Measurements from ENCODE around the gene OPCML.

OPCML gene

DNA sequence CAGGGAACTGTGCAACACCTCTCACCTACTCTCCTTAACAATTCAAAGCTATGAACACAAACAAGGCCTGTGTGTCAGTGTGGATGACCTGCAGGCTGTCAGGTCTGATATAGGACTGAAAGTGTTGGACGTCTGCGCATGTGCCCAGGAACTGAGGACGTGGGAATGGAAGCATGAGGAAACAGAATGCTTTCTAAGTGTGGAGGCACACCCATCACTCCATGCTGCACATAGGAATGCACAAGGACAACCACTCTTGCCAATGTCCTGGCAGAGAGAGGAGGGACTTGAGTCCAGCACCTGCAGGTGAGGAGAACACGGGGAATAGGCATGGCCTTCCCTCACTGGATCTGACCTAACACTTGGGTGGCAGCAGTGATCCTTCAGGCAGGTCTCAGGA lies 874.3 kb downstream of the OPCML start:
- no peak overlapping the region for H3K4me3 ChIP-seq (ENCODE audit: low read length in 2 of 2)
- peaks cover 0 to 3% of the 10 kb centered on the region in 2 donors for H3K27me3 ChIP-seq (ENCODE audit: control insufficient read depth in 1 of 2, insufficient read depth in 2 of 2, low read length in 2 of 2)
- no peak overlapping the region for H3K27ac ChIP-seq (ENCODE audit: low read length)
- H3K9me3 ChIP-seq (ENCODE audit: control insufficient read depth in 2 of 2, low read length in 2 of 2), result no peaks in the 10 kb centered on the region
- H3K9ac ChIP-seq (ENCODE audit: low read length in 2 of 2), result no peak overlapping the region
- H3K4me1 ChIP-seq (ENCODE audit: control insufficient read depth, insufficient read depth, low read length), result no peaks in the 10 kb centered on the region
- no peaks in the 10 kb centered on the region for H3K36me3 ChIP-seq (ENCODE audit: control insufficient read depth in 2 of 2, insufficient read depth in 2 of 2, low read length in 2 of 2)

DNA sequence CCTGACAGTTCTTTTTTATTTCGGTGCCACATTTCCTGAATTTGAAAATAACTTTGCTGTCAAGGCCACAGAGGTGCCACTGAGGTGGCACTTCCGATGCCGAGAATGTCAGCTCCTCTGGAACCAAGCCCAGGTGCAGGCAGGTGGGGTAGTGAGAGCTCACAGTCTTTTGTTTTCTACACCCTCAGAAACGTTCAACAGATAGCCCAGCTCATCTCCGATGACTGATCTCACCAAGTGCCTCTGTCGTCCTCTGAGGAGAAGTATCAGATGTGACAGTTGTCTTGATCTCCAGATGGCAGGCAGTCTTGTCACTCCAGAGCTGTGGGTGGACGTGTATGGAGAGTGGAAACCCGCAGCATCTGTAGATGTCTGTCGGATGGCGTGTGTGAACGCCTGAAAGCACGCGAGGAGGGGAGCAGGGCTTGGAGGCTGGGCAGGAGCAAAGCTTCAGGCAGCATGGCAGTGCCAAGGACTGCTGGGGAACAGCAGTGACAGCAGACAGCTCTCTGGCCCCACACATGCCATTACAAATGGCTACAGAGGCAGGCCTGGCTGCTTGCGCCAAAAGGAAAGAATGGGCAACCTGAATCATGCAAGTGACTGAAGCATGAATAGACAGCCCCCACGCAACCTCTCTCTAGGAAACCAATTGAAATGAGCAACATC lies 877.0 kb downstream of the OPCML start:
- Histone ChIP-seq H3K9me3 (ENCODE audit: control insufficient read depth in 2 of 2, low read length in 2 of 2) (peaks cover 0 to 5% of the 10 kb centered on the region in 2 donors), H3K27me3 (ENCODE audit: control insufficient read depth in 1 of 2, insufficient read depth in 2 of 2, low read length in 2 of 2) (peaks cover 0 to 3% of the 10 kb centered on the region in 2 donors), H3K9ac (ENCODE audit: low read length in 2 of 2) (no peak overlapping the region), H3K4me3 (ENCODE audit: low read length in 2 of 2) (no peak overlapping the region), H3K4me1 (ENCODE audit: control insufficient read depth, insufficient read depth, low read length) (no peaks in the 10 kb centered on the region), H3K27ac (ENCODE audit: low read length) (no peak overlapping the region), H3K36me3 (ENCODE audit: control insufficient read depth in 2 of 2, insufficient read depth in 2 of 2, low read length in 2 of 2) (no peaks in the 10 kb centered on the region)

DNA sequence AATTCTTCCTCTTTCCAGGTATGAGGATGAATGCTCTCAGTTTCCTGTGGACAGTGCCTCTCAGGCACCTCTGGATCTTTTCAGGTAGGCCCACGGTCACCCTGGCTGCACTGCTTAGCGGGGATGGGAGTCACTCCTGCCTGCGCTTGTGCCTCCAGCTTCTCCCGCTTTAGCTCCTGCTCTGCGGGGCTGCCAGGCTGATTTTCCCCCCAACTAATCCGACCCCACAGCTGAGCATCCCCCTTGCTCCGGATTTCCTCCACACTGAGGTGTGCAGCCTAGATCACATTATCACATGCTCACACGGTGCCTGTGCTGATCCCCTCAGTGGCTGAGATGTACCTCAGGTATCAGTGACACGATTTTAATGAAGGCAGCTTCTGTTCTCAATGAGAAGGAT lies 879.1 kb downstream of the OPCML start:
- peaks cover 0 to 3% of the 10 kb centered on the region in 2 donors for H3K27me3 ChIP-seq (ENCODE audit: control insufficient read depth in 1 of 2, insufficient read depth in 2 of 2, low read length in 2 of 2)
- no peaks in the 10 kb centered on the region for H3K36me3 ChIP-seq (ENCODE audit: control insufficient read depth in 2 of 2, insufficient read depth in 2 of 2, low read length in 2 of 2)
- H3K9me3 ChIP-seq (ENCODE audit: control insufficient read depth in 2 of 2, low read length in 2 of 2), result peaks cover 0 to 5% of the 10 kb centered on the region in 2 donors
- no peak overlapping the region for H3K27ac ChIP-seq (ENCODE audit: low read length)
- H3K9ac ChIP-seq (ENCODE audit: low read length in 2 of 2), result no peak overlapping the region
- no peaks in the 10 kb centered on the region for H3K4me1 ChIP-seq (ENCODE audit: control insufficient read depth, insufficient read depth, low read length)
- no peak overlapping the region for H3K4me3 ChIP-seq (ENCODE audit: low read length in 2 of 2)

DNA sequence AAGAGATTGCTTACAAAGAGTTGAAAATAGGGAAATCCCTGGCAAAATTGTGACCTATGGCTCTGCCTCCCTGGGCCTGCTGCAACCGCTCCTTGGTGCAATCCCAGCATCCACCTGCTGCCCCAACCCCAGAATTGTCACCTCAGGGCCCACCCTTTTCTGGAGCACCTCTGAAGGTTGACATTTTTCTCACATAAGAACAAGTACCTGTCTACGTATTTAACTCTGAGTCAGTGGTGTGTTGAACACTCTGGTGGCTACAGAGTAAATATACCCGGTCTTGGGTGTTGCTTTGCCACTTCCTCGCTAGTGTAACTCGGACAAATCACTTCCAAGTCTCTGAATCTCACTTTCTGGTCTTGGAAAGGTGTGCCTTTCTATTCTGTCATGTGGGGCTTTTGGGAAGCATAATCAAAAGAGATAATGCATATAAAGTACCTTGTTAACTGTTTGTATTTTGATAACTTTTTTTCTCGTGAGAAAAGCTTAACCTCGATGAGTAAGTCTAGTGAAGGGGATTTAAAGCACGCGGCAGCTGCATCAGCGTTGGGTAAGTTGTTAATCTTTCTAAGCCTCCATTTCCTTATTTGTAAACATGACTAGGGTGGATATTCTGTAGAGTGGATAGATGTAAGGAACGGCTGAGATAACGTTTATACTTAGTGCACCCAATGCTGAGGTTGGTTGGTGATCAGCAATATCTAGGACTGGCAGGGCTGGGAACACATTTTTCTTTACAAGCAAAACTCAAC lies 881.2 kb downstream of the OPCML start:
- H3K27me3 ChIP-seq (ENCODE audit: control insufficient read depth in 1 of 2, insufficient read depth in 2 of 2, low read length in 2 of 2), result peaks cover 0 to 3% of the 10 kb centered on the region in 2 donors
- no peak overlapping the region for H3K27ac ChIP-seq (ENCODE audit: low read length)
- no peak overlapping the region for H3K9ac ChIP-seq (ENCODE audit: low read length in 2 of 2)
- peaks cover 0 to 5% of the 10 kb centered on the region in 2 donors for H3K9me3 ChIP-seq (ENCODE audit: control insufficient read depth in 2 of 2, low read length in 2 of 2)
- H3K4me3 ChIP-seq (ENCODE audit: low read length in 2 of 2), result no peak overlapping the region
- no peaks in the 10 kb centered on the region for H3K36me3 ChIP-seq (ENCODE audit: control insufficient read depth in 2 of 2, insufficient read depth in 2 of 2, low read length in 2 of 2)
- H3K4me1 ChIP-seq (ENCODE audit: control insufficient read depth, insufficient read depth, low read length), result no peaks in the 10 kb centered on the region

DNA sequence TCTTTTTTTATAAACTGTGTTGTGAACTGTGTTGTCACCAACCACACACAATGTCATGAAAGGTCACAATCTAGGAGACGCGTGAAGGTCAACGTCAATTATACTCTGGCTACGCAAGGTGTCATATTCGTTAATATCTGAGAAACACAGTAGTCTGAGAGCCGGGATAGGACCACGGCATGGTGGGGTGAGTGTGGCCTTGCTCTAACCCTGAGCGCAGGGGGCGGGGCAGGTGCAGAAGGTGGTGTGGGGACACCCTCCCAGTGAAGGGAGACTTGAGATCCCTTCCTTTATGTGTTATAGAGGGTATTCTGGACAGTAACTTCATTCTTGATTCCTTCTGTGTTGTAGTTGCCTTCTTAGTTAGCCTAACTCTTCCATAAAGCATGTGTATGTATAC lies 883.0 kb downstream of the OPCML start:
- no peak overlapping the region for H3K4me3 ChIP-seq (ENCODE audit: low read length in 2 of 2)
- no peaks in the 10 kb centered on the region for H3K36me3 ChIP-seq (ENCODE audit: control insufficient read depth in 2 of 2, insufficient read depth in 2 of 2, low read length in 2 of 2)
- peaks cover 0 to 5% of the 10 kb centered on the region in 2 donors for H3K9me3 ChIP-seq (ENCODE audit: control insufficient read depth in 2 of 2, low read length in 2 of 2)
- no peak overlapping the region for H3K9ac ChIP-seq (ENCODE audit: low read length in 2 of 2)
- no peaks in the 10 kb centered on the region for H3K27me3 ChIP-seq (ENCODE audit: control insufficient read depth in 1 of 2, insufficient read depth in 2 of 2, low read length in 2 of 2)
- H3K27ac ChIP-seq (ENCODE audit: low read length), result no peak overlapping the region
- no peaks in the 10 kb centered on the region for H3K4me1 ChIP-seq (ENCODE audit: control insufficient read depth, insufficient read depth, low read length)

DNA sequence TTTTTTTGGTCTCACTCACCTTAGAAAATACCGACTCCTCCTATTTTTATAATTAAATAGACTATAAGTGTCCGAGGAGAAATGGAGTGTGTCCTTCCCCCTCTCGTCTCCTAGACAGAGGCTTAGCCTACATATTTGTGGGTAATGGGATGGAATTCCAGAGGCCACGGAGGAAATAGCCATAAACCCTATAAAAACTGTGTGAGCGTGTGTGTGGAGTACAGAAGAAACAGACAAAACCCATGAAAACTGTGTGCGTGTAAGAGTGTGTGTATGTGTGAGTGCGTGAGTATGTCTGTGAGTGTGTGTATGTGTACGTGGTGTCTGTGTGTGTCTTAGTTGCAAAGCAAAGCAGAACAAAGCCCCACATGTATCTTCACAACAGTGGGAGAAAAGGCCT lies 883.5 kb downstream of the OPCML start:
- Histone ChIP-seq H3K4me3 (ENCODE audit: low read length in 2 of 2) (no peak overlapping the region), H3K9me3 (ENCODE audit: control insufficient read depth in 2 of 2, low read length in 2 of 2) (peaks cover 0 to 5% of the 10 kb centered on the region in 2 donors), H3K9ac (ENCODE audit: low read length in 2 of 2) (no peak overlapping the region), H3K4me1 (ENCODE audit: control insufficient read depth, insufficient read depth, low read length) (no peaks in the 10 kb centered on the region), H3K27me3 (ENCODE audit: control insufficient read depth in 1 of 2, insufficient read depth in 2 of 2, low read length in 2 of 2) (no peaks in the 10 kb centered on the region), H3K27ac (ENCODE audit: low read length) (no peak overlapping the region), H3K36me3 (ENCODE audit: control insufficient read depth in 2 of 2, insufficient read depth in 2 of 2, low read length in 2 of 2) (no peaks in the 10 kb centered on the region)

DNA sequence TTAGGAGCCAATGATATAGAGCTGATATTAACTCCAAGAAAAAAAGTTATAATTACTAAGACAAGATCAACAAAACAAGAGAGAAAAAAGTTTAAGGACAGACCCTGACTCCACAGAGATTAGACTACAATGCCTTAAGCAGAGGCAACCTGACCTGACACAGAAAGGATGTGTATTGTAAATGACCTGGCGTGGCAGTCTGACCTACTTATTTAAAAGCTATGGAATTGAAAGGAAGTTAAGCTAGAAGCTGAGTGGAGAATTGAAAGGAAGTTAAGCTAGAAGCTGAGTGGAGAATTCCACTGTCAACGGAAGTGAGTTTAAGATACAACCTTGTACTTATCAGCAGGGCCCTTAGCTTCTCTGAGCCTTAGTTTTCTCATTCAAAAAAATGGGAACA lies 885.4 kb downstream of the OPCML start:
- Histone ChIP-seq H3K4me1 (ENCODE audit: control insufficient read depth, insufficient read depth, low read length) (no peaks in the 10 kb centered on the region), H3K27me3 (ENCODE audit: control insufficient read depth in 1 of 2, insufficient read depth in 2 of 2, low read length in 2 of 2) (peaks cover 0 to 3% of the 10 kb centered on the region in 2 donors), H3K4me3 (ENCODE audit: low read length in 2 of 2) (no peak overlapping the region), H3K36me3 (ENCODE audit: control insufficient read depth in 2 of 2, insufficient read depth in 2 of 2, low read length in 2 of 2) (no peaks in the 10 kb centered on the region), H3K9me3 (ENCODE audit: control insufficient read depth in 2 of 2, low read length in 2 of 2) (no peaks in the 10 kb centered on the region), H3K9ac (ENCODE audit: low read length in 2 of 2) (no peak overlapping the region), H3K27ac (ENCODE audit: low read length) (no peak overlapping the region)

DNA sequence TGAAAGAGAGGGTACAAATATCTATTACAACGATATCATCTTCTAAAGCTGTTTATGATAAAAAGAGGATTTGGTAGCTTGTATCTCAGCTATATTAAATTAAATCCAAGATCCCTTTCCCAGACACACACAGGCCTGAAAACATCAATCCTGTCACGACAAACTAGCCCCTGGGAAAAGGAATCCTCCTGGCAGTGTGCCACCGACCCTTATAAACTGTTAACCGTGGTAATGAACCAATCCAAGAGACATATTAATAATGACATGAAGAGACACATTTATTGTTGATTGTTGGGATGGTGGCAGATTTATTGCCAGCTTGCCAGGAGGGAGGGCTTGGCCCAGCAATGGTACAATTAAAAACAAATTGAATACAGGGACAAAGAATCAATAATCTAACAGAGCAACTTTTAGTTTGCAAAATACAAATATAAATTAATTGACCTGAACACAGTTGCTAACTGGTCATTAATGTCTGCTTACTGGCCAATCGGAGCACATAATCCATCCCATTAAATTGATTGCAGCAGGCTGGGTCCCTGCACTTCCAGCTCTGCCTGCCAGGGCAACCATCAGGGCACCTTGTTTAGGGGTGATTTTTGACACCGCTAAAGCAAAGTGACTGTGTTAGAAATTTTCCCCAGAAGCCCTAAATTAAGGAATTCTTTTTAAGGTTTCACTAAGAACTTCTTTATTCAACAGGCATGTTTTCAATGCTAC lies 887.6 kb downstream of the OPCML start:
- H3K36me3 ChIP-seq (ENCODE audit: control insufficient read depth in 2 of 2, insufficient read depth in 2 of 2, low read length in 2 of 2), result no peaks in the 10 kb centered on the region
- no peak overlapping the region for H3K9ac ChIP-seq (ENCODE audit: low read length in 2 of 2)
- no peak overlapping the region for H3K4me3 ChIP-seq (ENCODE audit: low read length in 2 of 2)
- no peak overlapping the region for H3K27ac ChIP-seq (ENCODE audit: low read length)
- H3K27me3 ChIP-seq (ENCODE audit: control insufficient read depth in 1 of 2, insufficient read depth in 2 of 2, low read length in 2 of 2), result peaks cover 0 to 3% of the 10 kb centered on the region in 2 donors
- no peaks in the 10 kb centered on the region for H3K4me1 ChIP-seq (ENCODE audit: control insufficient read depth, insufficient read depth, low read length)
- H3K9me3 ChIP-seq (ENCODE audit: control insufficient read depth in 2 of 2, low read length in 2 of 2), result no peaks in the 10 kb centered on the region

DNA sequence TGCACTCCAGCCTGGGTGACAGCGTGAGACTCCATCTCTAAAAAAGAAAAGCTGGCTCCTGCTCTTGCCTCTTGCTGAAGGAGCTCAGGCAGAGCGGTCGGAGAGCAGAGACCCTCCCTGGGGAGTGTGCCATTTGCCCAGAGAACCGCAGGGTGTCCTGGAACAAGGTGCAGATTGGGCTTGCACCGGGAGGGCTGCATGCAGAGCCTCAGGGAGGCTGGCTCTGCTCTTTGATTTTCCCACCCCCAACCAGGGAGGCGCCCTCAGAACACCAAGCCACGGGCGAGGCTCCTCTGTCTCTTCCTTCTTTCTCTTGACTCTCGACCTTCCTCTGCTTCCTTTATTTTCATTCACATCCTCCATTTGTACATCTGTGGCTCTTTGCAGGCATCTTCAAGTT lies 889.1 kb downstream of the OPCML start:
- no peaks in the 10 kb centered on the region for H3K4me1 ChIP-seq (ENCODE audit: control insufficient read depth, insufficient read depth, low read length)
- no peaks in the 10 kb centered on the region for H3K9me3 ChIP-seq (ENCODE audit: control insufficient read depth in 2 of 2, low read length in 2 of 2)
- H3K9ac ChIP-seq (ENCODE audit: low read length in 2 of 2), result no peak overlapping the region
- H3K27ac ChIP-seq (ENCODE audit: low read length), result no peak overlapping the region
- no peak overlapping the region for H3K4me3 ChIP-seq (ENCODE audit: low read length in 2 of 2)
- H3K36me3 ChIP-seq (ENCODE audit: control insufficient read depth in 2 of 2, insufficient read depth in 2 of 2, low read length in 2 of 2), result no peaks in the 10 kb centered on the region
- H3K27me3 ChIP-seq (ENCODE audit: control insufficient read depth in 1 of 2, insufficient read depth in 2 of 2, low read length in 2 of 2), result peaks cover 0 to 3% of the 10 kb centered on the region in 2 donors

DNA sequence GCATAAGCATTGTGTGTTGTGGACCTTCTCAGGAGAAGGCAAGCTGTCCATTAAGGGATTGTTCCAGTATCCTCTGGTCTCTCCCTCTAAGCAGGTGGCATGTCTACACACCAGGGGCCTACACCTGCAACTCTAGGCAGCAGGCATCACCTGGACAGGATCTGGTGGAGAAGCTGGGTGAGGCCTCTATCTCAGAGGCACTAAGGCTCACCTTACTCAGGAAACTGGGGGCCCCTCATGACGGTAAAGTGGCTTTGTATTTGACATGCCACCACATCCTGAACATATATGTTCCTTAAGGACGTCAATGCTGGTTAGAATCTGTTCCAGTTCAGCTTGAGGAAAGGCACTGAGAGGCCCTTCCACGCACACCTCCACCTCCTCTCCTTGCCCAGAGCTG lies 891.3 kb downstream of the OPCML start:
- peaks cover 0 to 3% of the 10 kb centered on the region in 2 donors for H3K27me3 ChIP-seq (ENCODE audit: control insufficient read depth in 1 of 2, insufficient read depth in 2 of 2, low read length in 2 of 2)

More for the DNA sequence above, 891.3 kb downstream of the OPCML start:
- Histone ChIP-seq H3K4me3 (ENCODE audit: low read length in 2 of 2) (no peak overlapping the region), H3K27ac (ENCODE audit: low read length) (no peak overlapping the region), H3K36me3 (ENCODE audit: control insufficient read depth in 2 of 2, insufficient read depth in 2 of 2, low read length in 2 of 2) (no peaks in the 10 kb centered on the region), H3K9me3 (ENCODE audit: control insufficient read depth in 2 of 2, low read length in 2 of 2) (no peaks in the 10 kb centered on the region), H3K4me1 (ENCODE audit: control insufficient read depth, insufficient read depth, low read length) (no peaks in the 10 kb centered on the region), H3K9ac (ENCODE audit: low read length in 2 of 2) (no peak overlapping the region)

Measured in stomach smooth muscle (tissue), 2 donors.